ENCODE data around the gene EFHC1. TPM values are rescaled to one million over a fixed set of nuclear protein-coding genes. Genes with fewer than 3 reads are reported as not detected.

Gene EFHC1
- total and polyA plus RNA-seq, 2 of the 13 experiments (the other 11 are each of a cell fraction or from before 2014, with no cell fraction given), result 23.4 to 29.5 TPM

DNA sequence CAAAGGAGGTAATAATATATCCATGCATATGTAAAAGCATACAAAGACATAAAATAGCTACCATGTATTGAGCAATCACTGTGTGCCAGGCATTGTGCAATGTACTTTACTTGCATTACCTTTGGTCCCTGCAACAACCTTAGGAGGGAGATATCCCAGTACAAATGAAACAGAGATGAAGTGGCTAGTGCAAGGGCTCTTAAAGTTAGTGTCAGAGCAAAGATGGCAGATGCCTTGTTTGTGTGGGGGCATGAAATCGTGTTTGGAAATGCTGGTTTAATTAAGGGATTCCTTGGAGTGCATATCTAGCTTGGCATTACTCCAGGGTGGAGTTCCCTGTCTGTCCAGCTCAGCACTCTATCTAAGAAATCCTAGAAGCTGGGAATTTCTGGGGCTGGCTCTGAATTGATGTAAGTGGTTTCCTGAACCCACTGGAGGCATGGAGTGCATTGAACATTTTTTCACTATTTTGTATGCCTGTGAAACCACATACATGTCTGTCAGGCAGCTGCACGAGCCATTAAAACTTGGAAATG lies 48.4 kb upstream of the EFHC1 start (continued):
- TF ChIP-seq, protein P1, sequence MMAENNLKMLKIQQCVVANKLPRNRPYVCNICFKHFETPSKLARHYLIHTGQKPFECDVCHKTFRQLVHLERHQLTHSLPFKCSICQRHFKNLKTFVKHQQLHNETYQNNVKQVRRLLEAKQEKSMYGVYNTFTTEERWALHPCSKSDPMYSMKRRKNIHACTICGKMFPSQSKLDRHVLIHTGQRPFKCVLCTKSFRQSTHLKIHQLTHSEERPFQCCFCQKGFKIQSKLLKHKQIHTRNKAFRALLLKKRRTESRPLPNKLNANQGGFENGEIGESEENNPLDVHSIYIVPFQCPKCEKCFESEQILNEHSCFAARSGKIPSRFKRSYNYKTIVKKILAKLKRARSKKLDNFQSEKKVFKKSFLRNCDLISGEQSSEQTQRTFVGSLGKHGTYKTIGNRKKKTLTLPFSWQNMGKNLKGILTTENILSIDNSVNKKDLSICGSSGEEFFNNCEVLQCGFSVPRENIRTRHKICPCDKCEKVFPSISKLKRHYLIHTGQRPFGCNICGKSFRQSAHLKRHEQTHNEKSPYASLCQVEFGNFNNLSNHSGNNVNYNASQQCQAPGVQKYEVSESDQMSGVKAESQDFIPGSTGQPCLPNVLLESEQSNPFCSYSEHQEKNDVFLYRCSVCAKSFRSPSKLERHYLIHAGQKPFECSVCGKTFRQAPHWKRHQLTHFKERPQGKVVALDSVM (CRISPR knock-in tag; IDR thresholded peaks at IDR 0.05), result no peak
- no peak for TF ChIP-seq RFX5 (IDR thresholded peaks at IDR 0.05; ENCODE audit: low read depth, low read length)
- TF ChIP-seq, protein P2, sequence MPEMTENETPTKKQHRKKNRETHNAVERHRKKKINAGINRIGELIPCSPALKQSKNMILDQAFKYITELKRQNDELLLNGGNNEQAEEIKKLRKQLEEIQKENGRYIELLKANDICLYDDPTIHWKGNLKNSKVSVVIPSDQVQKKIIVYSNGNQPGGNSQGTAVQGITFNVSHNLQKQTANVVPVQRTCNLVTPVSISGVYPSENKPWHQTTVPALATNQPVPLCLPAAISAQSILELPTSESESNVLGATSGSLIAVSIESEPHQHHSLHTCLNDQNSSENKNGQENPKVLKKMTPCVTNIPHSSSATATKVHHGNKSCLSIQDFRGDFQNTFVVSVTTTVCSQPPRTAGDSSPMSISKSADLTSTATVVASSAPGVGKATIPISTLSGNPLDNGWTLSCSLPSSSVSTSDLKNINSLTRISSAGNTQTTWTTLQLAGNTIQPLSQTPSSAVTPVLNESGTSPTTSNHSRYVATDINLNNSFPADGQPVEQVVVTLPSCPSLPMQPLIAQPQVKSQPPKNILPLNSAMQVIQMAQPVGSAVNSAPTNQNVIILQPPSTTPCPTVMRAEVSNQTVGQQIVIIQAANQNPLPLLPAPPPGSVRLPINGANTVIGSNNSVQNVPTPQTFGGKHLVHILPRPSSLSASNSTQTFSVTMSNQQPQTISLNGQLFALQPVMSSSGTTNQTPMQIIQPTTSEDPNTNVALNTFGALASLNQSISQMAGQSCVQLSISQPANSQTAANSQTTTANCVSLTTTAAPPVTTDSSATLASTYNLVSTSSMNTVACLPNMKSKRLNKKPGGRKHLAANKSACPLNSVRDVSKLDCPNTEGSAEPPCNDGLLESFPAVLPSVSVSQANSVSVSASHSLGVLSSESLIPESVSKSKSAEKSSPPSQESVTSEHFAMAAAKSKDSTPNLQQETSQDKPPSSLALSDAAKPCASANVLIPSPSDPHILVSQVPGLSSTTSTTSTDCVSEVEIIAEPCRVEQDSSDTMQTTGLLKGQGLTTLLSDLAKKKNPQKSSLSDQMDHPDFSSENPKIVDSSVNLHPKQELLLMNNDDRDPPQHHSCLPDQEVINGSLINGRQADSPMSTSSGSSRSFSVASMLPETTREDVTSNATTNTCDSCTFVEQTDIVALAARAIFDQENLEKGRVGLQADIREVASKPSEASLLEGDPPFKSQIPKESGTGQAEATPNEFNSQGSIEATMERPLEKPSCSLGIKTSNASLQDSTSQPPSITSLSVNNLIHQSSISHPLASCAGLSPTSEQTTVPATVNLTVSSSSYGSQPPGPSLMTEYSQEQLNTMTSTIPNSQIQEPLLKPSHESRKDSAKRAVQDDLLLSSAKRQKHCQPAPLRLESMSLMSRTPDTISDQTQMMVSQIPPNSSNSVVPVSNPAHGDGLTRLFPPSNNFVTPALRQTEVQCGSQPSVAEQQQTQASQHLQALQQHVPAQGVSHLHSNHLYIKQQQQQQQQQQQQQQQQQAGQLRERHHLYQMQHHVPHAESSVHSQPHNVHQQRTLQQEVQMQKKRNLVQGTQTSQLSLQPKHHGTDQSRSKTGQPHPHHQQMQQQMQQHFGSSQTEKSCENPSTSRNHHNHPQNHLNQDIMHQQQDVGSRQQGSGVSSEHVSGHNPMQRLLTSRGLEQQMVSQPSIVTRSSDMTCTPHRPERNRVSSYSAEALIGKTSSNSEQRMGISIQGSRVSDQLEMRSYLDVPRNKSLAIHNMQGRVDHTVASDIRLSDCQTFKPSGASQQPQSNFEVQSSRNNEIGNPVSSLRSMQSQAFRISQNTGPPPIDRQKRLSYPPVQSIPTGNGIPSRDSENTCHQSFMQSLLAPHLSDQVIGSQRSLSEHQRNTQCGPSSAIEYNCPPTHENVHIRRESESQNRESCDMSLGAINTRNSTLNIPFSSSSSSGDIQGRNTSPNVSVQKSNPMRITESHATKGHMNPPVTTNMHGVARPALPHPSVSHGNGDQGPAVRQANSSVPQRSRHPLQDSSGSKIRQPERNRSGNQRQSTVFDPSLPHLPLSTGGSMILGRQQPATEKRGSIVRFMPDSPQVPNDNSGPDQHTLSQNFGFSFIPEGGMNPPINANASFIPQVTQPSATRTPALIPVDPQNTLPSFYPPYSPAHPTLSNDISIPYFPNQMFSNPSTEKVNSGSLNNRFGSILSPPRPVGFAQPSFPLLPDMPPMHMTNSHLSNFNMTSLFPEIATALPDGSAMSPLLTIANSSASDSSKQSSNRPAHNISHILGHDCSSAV (CRISPR knock-in tag; IDR thresholded peaks at IDR 0.05; ENCODE audit: borderline replicate concordance), result no peak
- no peak for TF ChIP-seq ZNF34 (CRISPR knock-in tag; IDR thresholded peaks at IDR 0.05; ENCODE audit: borderline replicate concordance)
- TF ChIP-seq ZNF563 (CRISPR knock-in tag; IDR thresholded peaks at IDR 0.05), result no peak
- TF ChIP-seq ZNF878 (CRISPR knock-in tag; IDR thresholded peaks at IDR 0.05), result no peak
- no peak for TF ChIP-seq PTBP1 (IDR thresholded peaks at IDR 0.05; ENCODE audit: low read depth, low read length, poor library complexity, severe bottlenecking)
- TF ChIP-seq ADNP (CRISPR knock-in tag; IDR thresholded peaks at IDR 0.05), result no peak
- peak; percentile 66; the same call in 1 of the 2 replicates for TF ChIP-seq ZSCAN9 (CRISPR knock-in tag; IDR thresholded peaks at IDR 0.05; ENCODE audit: borderline replicate concordance)
- no peak for TF ChIP-seq ZNF678 (CRISPR knock-in tag; IDR thresholded peaks at IDR 0.05)
- TF ChIP-seq ZNF75D (CRISPR knock-in tag; IDR thresholded peaks at IDR 0.05; ENCODE audit: borderline replicate concordance), result no peak
- no peak for TF ChIP-seq GLI4 (CRISPR knock-in tag; IDR thresholded peaks at IDR 0.05; ENCODE audit: borderline replicate concordance)
- TF ChIP-seq MXD4 (CRISPR knock-in tag; IDR thresholded peaks at IDR 0.05), result no peak
- no peak; the same call in 1 of the 2 replicates for TF ChIP-seq HOXD1 (CRISPR knock-in tag; IDR thresholded peaks at IDR 0.05)
- no peak for TF ChIP-seq ZNF781 (CRISPR knock-in tag; IDR thresholded peaks at IDR 0.05; ENCODE audit: borderline replicate concordance, not compliant biosample characterization)
- no peak for TF ChIP-seq ZMAT3 (CRISPR knock-in tag; conservative IDR thresholded peaks at IDR 0.05)
- TF ChIP-seq, protein P3, sequence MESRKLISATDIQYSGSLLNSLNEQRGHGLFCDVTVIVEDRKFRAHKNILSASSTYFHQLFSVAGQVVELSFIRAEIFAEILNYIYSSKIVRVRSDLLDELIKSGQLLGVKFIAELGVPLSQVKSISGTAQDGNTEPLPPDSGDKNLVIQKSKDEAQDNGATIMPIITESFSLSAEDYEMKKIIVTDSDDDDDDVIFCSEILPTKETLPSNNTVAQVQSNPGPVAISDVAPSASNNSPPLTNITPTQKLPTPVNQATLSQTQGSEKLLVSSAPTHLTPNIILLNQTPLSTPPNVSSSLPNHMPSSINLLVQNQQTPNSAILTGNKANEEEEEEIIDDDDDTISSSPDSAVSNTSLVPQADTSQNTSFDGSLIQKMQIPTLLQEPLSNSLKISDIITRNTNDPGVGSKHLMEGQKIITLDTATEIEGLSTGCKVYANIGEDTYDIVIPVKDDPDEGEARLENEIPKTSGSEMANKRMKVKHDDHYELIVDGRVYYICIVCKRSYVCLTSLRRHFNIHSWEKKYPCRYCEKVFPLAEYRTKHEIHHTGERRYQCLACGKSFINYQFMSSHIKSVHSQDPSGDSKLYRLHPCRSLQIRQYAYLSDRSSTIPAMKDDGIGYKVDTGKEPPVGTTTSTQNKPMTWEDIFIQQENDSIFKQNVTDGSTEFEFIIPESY (CRISPR knock-in tag; IDR thresholded peaks at IDR 0.05), result no peak
- peak; percentile 74; the same call in 1 of the 2 replicates for TF ChIP-seq KLF6 (CRISPR knock-in tag; IDR thresholded peaks at IDR 0.05)
